ENCODE data around the gene MED28. TPM values are rescaled to one million over a fixed set of nuclear protein-coding genes. Genes with fewer than 3 reads are reported as not detected.

MED28 gene
- total and polyA plus RNA-seq, 2 of the 4 experiments (the other 2 are of a cell fraction): 8.8 to 9.3 TPM

DNA sequence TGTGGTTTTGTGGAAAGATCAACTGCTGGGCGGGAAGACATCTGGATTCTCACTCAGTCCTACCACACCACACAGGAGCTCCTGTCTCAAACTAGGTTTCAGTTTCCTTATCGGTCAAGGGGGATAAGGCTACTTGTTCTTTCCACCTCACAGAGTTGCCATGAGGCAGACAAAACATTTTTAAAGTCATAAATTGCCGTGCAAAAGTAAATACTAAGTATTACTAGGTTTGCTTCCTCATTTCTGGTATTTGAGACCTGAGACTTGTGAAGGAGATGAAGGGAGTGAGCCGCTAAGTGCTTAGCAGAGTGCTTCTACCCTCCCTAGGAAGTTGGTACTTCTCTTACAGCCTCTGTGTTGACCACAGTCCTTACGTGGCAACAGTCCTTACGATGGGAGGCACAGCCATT lies 36.0 kb upstream of the MED28 start:
- Histone ChIP-seq H2BK5ac (ENCODE audit: low read depth, low read length, poor library complexity, severe bottlenecking) (no peak overlapping the region), H2AK5ac (ENCODE audit: low read depth, low read length) (0 out of 2 replicates have a peak overlapping the region, but pooled peaks have one; percentile 44), H3K4ac (ENCODE audit: low read depth, low read length) (no peak overlapping the region), H2AK9ac (replicated peaks; ENCODE audit: low read depth, low read length, poor library complexity) (no peak overlapping the region), H3K4me2 (ENCODE audit: low read depth, low read length) (peak overlapping the region; percentile 94), H2AFZ (replicated peaks; ENCODE audit: low read length, poor library complexity) (peak overlapping the region; percentile 98), H3K23ac (ENCODE audit: low read depth, low read length) (peak overlapping the region; percentile 79), H4K91ac (ENCODE audit: insufficient read depth, low read depth, low read length) (no peak overlapping the region), H4K20me1 (ENCODE audit: insufficient read depth, low read length) (no peaks in the 10 kb centered on the region; the same call in 1 of the 2 replicates), H3K27ac (ENCODE audit: insufficient read depth, low read length) (no peak overlapping the region), H3K9ac (ENCODE audit: low read depth, low read length) (peak overlapping the region; percentile 29; the same call in 1 of the 2 replicates), H3K56ac (ENCODE audit: extremely low read depth, insufficient read depth, low read length) (no peak overlapping the region), H3K9me3 (ENCODE audit: control insufficient read depth, insufficient read depth, low read length) (no peaks in the 10 kb centered on the region), H3K4me1 (ENCODE audit: control insufficient read depth, insufficient read depth, low read length) (peaks cover 6% of the 10 kb centered on the region; the same call in 1 of the 2 replicates), H3K18ac (ENCODE audit: low read depth, low read length) (no peak overlapping the region), H2BK120ac (ENCODE audit: low read depth, low read length) (no peak overlapping the region), H3K27me3 (ENCODE audit: control insufficient read depth, insufficient read depth, low read length) (no peaks in the 10 kb centered on the region), H4K8ac (ENCODE audit: low read depth in 2 of 2, low read length in 2 of 2) (peak overlapping the region in 1 of 2 experiments; percentile 35; a peak in 1 of 4 replicates), H3K14ac (replicated peaks; ENCODE audit: low read depth, low read length) (no peak overlapping the region), H2BK20ac (ENCODE audit: low read depth, low read length) (no peak overlapping the region), H4K5ac (ENCODE audit: low read depth, low read length) (no peak overlapping the region), H2BK15ac (ENCODE audit: low read depth, low read length) (no peak overlapping the region), H3K9me1 (ENCODE audit: insufficient read depth, low read length) (peaks cover 3% of the 10 kb centered on the region), H3K4me3 (ENCODE audit: insufficient read depth, low read depth, low read length) (no peak overlapping the region; the same call in 1 of the 2 replicates), H3K36me3 (ENCODE audit: control insufficient read depth, insufficient read depth, low read length) (peaks cover 9% of the 10 kb centered on the region), H3K79me1 (ENCODE audit: low read depth in 1 of 2, low read length in 2 of 2) (peaks cover 16 to 21% of the 10 kb centered on the region in 2 experiments)
- WGBS, 2 experiments (ENCODE audit: extremely low coverage in 2 of 2, insufficient read length in 1 of 2): no CpG with 5 or more reads among the region's 6 CpGs
- in situ Hi-C loops (cut with MboI; ENCODE audit: low sequenced_read_pairs): loop anchor here (25.0 kb wide), 2 partner anchors 234 to 434 kb away; partner anchors contain the start of genes DCAF16, LCORL and NCAPG
- POLR2A ChIA-PET (ENCODE audit: unreplicated experiment): interaction anchor here (0.7 kb wide), 1 partner anchor 7 kb away, joined by 3 read pairs; no protein-coding TSS in a partner anchor
- intact Hi-C loops (cut with micrococcal nuclease): loop anchor here (5.0 kb wide), 1 partner anchor 444 kb away; the partner anchor contains the start of gene LCORL
- dilution Hi-C loops (cut with HindIII; ENCODE audit: low sequenced_read_pairs, unreplicated experiment): no loop called here
- CTCF ChIA-PET: no interaction called here
- BruUV-seq (replicated peaks): no TSS peak
- no peak for ATAC-seq (ENCODE audit: low read depth)
- TF ChIP-seq FOS (IDR thresholded peaks at IDR 0.05; ENCODE audit: low read depth, low read length) (no peak), MXI1 (IDR thresholded peaks at IDR 0.05; ENCODE audit: borderline replicate concordance, low read depth, low read length) (no peak), BHLHE40 (IDR thresholded peaks at IDR 0.05; ENCODE audit: low read depth, low read length) (no peak), MAFK (IDR thresholded peaks at IDR 0.05; ENCODE audit: low read depth, low read length) (no peak)
- DNase-seq: peak; percentile 7
